Activated T-helper 17 cell treated with anti-CD3 and anti-CD28 coated beads, Interleukin-2, amount 50 U/mL, for 72 hours (primary cell): ENCODE results near the gene SPPL2C. TPM values are rescaled to one million over a fixed set of nuclear protein-coding genes. Genes with fewer than 3 reads are reported as not detected.

Experiments used
- ATAC-seq: fragments of 150-1000 bp; cut with Tn5 transposase; replicated peaks from 2 replicates; pipeline ENCODE4 v1.10.0; 2021; ENCODE audit warnings: mild to moderate bottlenecking, moderate library complexity
- H3K27ac Mint-ChIP-seq: one replicate; pipeline ENCODE4 v1.8.0; 2022; ENCODE audit warnings: mixed read lengths
- H3K27me3 Mint-ChIP-seq: one replicate; pipeline ENCODE4 v1.8.0; 2022; ENCODE audit warnings: mixed read lengths
- H3K36me3 Mint-ChIP-seq: one replicate; pipeline ENCODE4 v1.8.0; 2022; ENCODE audit warnings: low read depth, mild to moderate bottlenecking, mixed read lengths
- H3K4me1 Mint-ChIP-seq: one replicate; pipeline ENCODE4 v1.8.0; 2022; ENCODE audit warnings: mixed read lengths
- H3K4me3 Mint-ChIP-seq: one replicate; pipeline ENCODE4 v1.8.0; 2022; ENCODE audit warnings: mild to moderate bottlenecking, mixed read lengths
- H3K9me3 Mint-ChIP-seq: one replicate; pipeline ENCODE4 v1.8.0; 2022; ENCODE audit warnings: mixed read lengths
- total RNA-seq, 2 donors: library from RNA; stranded (reverse); gene quantifications; one replicate each; pipeline ENCODE4 v1.2.3, GENCODE V29; 2022

SPPL2C gene
- total RNA-seq, 2 donors from 2014 or later, result not detected

DNA sequence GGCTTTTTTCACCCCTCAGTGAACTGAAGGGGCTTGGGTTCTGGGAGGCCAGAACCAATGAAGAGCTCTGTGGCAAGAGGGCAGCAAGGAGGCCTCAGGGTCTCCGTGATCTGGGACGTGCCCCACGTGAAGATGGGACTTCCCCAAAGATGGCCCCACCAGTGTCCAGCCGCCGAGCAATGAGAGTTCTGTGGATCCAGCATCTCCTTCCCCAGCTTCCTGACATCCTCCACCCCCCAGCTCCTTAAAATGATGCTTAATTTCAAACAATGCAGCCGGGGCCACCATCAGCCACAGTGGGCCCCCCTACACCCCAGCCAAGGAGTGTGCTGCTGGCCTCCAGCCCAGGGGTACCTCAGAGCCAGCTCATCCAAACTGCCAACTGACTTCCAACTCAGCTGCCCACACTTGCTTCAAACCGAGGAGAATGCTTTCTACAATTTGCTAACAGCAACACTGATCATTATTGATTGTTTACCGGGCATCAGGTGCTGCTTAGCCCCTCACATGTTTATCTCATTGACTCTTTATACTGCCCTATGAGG is 5.9 kb upstream of the SPPL2C start:
- H3K9me3 Mint-ChIP-seq, result no peaks in the 10 kb centered on the region
- peaks cover 3% of the 10 kb centered on the region for H3K27me3 Mint-ChIP-seq
- no peaks in the 10 kb centered on the region for H3K4me1 Mint-ChIP-seq
- no peak overlapping the region for H3K27ac Mint-ChIP-seq
- H3K36me3 Mint-ChIP-seq, result no peaks in the 10 kb centered on the region
- ATAC-seq, result no peak
- H3K4me3 Mint-ChIP-seq, result no peak overlapping the region

DNA sequence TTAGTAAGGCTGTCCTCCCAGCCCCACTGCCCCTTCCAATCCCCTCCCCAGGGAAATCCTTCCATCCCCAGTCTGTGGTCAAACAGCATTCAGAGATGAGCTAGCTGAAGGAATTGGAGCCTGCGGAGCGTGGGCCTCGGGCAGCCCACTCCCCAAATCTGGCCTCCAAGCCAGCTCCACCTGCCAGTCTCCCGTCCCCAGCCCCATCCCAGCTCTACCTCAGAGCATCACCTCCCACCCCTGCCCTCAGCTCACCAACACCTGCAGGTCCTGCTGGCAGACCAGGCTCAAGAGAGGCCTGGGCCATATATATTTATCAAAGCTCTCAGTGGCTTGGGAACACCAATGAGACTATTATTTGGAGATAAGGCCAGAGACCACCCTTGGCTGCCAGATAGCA is 5.2 kb upstream of the SPPL2C start:
- H3K9me3 Mint-ChIP-seq, result no peaks in the 10 kb centered on the region
- ATAC-seq, result no peak
- no peak overlapping the region for H3K27ac Mint-ChIP-seq
- H3K36me3 Mint-ChIP-seq, result no peaks in the 10 kb centered on the region
- no peaks in the 10 kb centered on the region for H3K4me1 Mint-ChIP-seq
- H3K4me3 Mint-ChIP-seq, result no peak overlapping the region
- H3K27me3 Mint-ChIP-seq, result peaks cover 3% of the 10 kb centered on the region

DNA sequence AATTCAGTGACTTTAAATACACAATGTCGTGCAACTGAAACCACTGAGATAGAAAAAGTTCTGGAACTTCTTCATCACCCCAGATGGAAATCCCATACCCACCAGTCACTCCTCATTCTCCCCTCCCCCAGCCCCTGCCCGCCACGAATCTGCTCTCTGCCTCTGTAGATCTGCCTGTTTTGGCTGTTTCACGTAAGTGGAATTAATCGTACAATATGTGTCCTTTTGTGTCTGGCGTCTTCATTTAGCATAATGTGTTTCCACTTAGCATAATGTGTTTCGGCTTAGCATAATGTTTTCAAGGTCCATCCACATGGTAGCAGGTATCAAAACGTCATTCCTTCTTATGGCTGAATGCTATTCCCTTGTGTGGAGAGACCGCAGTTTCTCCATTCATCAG is 3.5 kb upstream of the SPPL2C start:
- no peak for ATAC-seq
- no peaks in the 10 kb centered on the region for H3K27me3 Mint-ChIP-seq

DNA sequence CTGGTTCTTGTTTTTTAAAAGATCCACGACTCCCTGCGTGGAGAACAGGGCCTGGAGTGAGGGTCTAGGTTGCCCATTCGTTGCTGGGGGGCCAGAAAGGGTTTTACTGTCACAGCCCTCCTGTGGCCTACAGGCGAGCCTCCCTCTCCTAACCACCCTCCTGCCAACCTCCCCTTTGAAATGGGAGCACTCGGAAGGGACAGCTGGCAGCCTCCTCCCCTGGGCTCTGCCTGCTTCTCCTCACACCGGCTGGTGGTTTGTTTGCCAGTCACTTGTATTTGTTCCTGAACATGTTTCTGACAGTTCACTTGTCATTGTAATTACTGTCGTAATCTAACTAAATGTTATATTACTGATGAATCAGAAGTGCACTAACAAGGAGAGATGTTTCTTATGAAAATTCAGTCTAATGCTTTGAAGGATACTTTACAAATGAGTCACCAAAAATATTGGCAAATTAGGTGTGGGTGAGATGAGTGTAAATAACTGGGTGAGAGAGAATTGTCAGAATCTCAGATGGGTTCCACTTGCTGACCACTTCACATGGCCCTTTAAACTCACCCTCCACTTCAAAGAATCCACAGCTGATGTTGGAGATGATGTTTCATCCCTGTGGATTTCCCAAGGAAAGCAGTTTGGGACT is 2.7 kb upstream of the SPPL2C start:
- no peaks in the 10 kb centered on the region for H3K27me3 Mint-ChIP-seq
- no peaks in the 10 kb centered on the region for H3K9me3 Mint-ChIP-seq
- no peak overlapping the region for H3K4me3 Mint-ChIP-seq
- H3K36me3 Mint-ChIP-seq, result no peaks in the 10 kb centered on the region
- ATAC-seq, result no peak
- H3K4me1 Mint-ChIP-seq, result no peaks in the 10 kb centered on the region
- no peak overlapping the region for H3K27ac Mint-ChIP-seq

More for the DNA sequence above, 3.5 kb upstream of the SPPL2C start:
- Mint-ChIP-seq H3K4me3 (no peak overlapping the region), H3K27ac (no peak overlapping the region), H3K9me3 (no peaks in the 10 kb centered on the region), H3K36me3 (no peaks in the 10 kb centered on the region), H3K4me1 (no peaks in the 10 kb centered on the region)

DNA sequence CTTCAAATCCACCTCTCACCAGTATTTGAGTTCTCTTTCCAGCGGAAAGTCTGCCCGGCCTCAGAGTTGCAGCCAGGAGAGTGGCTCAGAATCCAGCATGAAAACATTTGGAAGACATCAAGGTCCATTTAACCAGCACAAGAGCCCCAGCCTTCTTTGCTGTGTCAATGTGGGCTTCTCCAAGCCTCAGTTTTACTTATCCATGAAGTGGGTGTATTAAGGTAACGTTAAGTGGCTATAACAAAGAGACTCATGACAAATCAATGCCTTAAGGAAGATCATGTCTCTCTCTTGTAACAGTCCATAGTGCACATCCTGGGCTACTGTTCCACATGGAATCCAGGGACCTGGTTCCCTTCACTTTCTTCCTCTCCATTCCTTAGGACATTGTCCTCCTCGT is 959 bp upstream of the SPPL2C start:
- H3K27ac Mint-ChIP-seq, result no peak overlapping the region
- H3K4me1 Mint-ChIP-seq, result no peaks in the 10 kb centered on the region
- no peaks in the 10 kb centered on the region for H3K27me3 Mint-ChIP-seq
- no peak overlapping the region for H3K4me3 Mint-ChIP-seq
- no peaks in the 10 kb centered on the region for H3K36me3 Mint-ChIP-seq
- H3K9me3 Mint-ChIP-seq, result no peaks in the 10 kb centered on the region
- ATAC-seq, result no peak

DNA sequence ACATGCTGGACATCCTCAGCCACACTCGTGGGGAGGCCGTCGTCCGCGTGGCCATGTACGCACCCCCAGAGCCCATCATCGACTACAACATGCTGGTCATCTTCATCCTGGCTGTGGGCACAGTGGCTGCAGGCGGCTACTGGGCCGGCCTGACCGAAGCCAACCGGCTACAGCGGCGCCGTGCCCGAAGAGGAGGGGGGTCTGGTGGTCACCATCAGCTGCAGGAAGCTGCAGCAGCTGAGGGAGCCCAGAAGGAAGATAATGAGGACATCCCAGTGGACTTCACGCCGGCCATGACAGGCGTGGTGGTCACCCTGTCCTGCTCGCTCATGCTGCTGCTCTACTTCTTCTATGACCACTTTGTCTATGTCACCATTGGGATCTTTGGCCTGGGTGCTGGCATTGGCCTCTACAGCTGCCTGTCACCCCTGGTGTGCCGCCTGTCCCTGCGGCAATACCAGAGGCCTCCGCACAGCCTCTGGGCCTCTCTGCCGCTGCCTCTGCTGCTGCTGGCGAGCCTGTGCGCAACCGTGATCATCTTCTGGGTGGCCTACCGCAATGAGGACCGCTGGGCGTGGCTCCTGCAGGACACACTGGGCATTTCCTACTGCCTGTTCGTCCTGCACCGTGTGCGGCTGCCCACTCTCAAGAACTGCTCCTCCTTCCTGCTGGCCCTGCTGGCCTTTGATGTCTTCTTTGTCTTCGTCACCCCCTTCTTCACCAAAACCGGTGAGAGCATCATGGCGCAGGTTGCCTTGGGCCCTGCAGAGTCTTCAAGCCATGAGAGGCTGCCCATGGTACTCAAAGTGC is 900 bp downstream of the SPPL2C start:
- H3K36me3 Mint-ChIP-seq, result no peaks in the 10 kb centered on the region
- no peaks in the 10 kb centered on the region for H3K9me3 Mint-ChIP-seq
- no peaks in the 10 kb centered on the region for H3K27me3 Mint-ChIP-seq
- H3K4me3 Mint-ChIP-seq, result no peak overlapping the region
- H3K27ac Mint-ChIP-seq, result no peak overlapping the region
- ATAC-seq, result no peak
- no peaks in the 10 kb centered on the region for H3K4me1 Mint-ChIP-seq

DNA sequence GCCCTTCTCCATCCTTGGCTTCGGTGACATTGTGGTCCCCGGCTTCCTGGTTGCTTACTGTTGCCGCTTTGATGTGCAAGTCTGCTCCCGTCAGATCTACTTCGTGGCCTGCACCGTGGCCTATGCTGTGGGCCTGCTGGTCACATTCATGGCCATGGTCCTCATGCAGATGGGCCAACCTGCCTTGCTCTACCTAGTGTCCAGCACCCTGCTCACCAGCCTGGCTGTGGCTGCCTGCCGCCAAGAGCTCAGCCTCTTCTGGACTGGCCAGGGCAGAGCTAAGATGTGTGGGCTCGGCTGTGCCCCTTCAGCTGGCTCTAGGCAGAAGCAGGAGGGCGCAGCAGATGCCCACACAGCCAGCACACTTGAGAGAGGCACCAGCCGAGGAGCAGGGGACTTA is 1.5 kb downstream of the SPPL2C start:
- Mint-ChIP-seq H3K36me3 (no peaks in the 10 kb centered on the region), H3K9me3 (no peaks in the 10 kb centered on the region), H3K27me3 (no peaks in the 10 kb centered on the region), H3K4me1 (no peaks in the 10 kb centered on the region), H3K27ac (no peak overlapping the region), H3K4me3 (no peak overlapping the region)
- ATAC-seq, result no peak

DNA sequence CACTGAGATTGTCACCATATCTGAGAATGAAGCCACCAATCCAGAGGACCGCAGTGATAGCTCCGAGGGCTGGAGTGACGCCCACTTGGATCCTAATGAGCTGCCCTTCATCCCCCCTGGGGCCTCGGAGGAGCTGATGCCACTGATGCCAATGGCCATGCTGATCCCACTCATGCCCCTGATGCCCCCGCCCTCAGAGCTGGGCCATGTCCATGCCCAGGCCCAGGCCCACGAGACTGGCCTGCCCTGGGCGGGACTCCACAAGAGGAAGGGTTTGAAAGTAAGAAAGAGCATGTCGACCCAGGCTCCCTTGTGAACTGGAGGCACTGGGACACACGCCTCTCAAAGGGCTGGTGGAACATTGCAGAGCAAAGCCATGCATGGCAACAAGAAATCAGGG is 2.0 kb downstream of the SPPL2C start:
- no peak for ATAC-seq
- H3K9me3 Mint-ChIP-seq, result no peaks in the 10 kb centered on the region
- no peaks in the 10 kb centered on the region for H3K27me3 Mint-ChIP-seq
- H3K36me3 Mint-ChIP-seq, result no peaks in the 10 kb centered on the region
- no peak overlapping the region for H3K27ac Mint-ChIP-seq
- H3K4me1 Mint-ChIP-seq, result no peaks in the 10 kb centered on the region
- no peak overlapping the region for H3K4me3 Mint-ChIP-seq

DNA sequence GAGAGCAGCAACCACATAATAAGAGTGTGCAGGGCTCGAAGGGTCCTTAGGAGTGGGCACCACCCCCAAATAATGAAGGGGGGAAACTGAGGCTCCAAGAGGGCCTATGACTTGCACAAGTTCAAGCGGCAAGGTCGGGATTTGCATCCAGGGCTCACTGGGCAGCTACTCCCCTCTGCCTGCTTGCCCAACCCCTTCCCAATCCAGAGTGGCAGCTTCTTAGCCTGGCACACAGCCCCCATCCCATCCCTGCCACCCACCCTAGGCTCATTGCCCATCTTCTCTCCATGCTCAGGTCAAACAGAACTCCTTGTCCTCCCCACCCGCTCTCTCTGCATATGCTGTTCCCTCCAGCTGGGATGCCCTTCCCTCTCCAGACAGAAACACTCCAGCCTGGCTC is 2.4 kb downstream of the SPPL2C start:
- H3K27ac Mint-ChIP-seq, result no peak overlapping the region
- H3K36me3 Mint-ChIP-seq, result no peaks in the 10 kb centered on the region
- no peak for ATAC-seq
- no peaks in the 10 kb centered on the region for H3K4me1 Mint-ChIP-seq
- H3K4me3 Mint-ChIP-seq, result no peak overlapping the region
- no peaks in the 10 kb centered on the region for H3K27me3 Mint-ChIP-seq
- no peaks in the 10 kb centered on the region for H3K9me3 Mint-ChIP-seq

DNA sequence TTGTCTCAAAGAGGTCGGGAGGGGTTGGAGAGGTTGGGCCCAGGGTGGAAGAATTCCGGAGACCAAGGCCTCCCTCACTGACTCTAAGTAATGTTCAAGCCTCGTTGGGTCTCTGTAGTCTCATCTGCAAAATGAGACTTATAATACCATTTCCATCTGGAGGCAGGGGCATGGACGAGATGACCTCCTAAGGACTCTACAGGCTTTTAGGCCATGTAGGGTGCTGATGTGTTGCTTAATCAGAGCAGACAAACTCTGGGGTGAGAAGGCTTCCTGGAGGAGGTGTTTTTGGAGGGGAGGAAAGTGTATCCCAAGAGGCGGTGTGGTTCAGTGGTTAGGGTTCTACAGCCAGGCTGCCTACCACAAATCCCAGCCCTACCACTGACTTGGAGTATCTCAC is 3.1 kb downstream of the SPPL2C start:
- H3K4me3 Mint-ChIP-seq, result no peak overlapping the region
- peaks cover 3% of the 10 kb centered on the region for H3K4me1 Mint-ChIP-seq
- H3K27ac Mint-ChIP-seq, result no peak overlapping the region
- H3K9me3 Mint-ChIP-seq, result no peaks in the 10 kb centered on the region
- H3K36me3 Mint-ChIP-seq, result no peaks in the 10 kb centered on the region
- H3K27me3 Mint-ChIP-seq, result no peaks in the 10 kb centered on the region
- ATAC-seq, result no peak

DNA sequence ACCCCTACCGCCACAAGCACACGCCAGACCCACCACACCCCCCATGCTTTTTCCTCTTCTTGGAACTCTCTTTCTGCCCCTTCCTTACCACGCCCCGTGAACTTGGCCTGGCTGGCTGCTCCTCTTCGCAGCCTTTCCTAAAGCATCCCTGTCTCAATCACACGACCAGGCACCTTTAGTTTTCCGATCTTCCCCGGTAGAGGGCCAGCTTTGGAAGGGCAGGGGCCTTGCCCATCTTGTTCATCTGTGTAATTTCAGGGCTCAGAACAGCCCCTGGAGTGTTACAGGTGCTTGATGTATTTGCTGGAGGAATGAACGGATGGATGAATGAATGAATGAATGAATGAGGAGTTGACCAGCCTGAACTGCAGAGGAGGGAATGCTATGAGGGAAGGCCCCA is 3.7 kb downstream of the SPPL2C start:
- Mint-ChIP-seq H3K9me3 (no peaks in the 10 kb centered on the region), H3K4me3 (no peak overlapping the region), H3K27me3 (no peaks in the 10 kb centered on the region), H3K27ac (no peak overlapping the region), H3K4me1 (peaks cover 3% of the 10 kb centered on the region), H3K36me3 (no peaks in the 10 kb centered on the region)
- ATAC-seq, result no peak

DNA sequence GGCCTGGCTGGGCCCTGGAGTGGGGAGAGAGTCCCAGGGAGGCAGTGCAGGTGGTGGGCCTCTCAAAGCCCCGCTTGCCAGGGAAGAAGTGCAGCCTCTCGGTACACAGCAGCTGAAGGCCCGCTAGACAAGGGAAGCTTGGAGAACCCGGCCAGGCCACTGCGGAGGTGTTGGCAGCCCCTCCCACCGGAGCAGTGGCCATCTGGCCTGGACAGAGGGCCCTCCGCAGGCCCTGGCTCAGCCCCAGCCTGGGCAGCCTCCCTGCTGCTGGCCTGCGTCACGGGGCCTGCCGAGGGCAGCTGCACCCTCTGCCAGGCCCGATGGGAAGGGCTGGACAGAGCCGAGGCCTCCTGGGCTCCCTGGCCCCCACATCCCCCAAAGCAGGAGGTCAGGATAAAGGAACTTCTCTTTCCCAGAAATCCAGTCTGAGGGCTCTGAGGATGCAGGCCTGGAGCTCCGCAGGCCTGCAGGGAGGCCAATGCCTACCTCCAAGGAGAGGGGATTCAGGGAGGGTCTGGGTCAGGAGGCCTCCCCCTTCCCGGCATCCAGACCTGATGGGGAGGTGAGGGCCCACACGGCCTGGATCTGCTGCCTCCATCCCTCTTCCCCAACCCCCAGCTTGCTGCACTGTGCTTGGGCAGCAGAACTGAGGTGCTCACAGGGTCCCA is 4.3 kb downstream of the SPPL2C start:
- no peaks in the 10 kb centered on the region for H3K36me3 Mint-ChIP-seq
- no peak for ATAC-seq
- H3K4me3 Mint-ChIP-seq, result no peak overlapping the region
- H3K4me1 Mint-ChIP-seq, result peaks cover 3% of the 10 kb centered on the region
- no peaks in the 10 kb centered on the region for H3K27me3 Mint-ChIP-seq
- no peaks in the 10 kb centered on the region for H3K9me3 Mint-ChIP-seq
- no peak overlapping the region for H3K27ac Mint-ChIP-seq

DNA sequence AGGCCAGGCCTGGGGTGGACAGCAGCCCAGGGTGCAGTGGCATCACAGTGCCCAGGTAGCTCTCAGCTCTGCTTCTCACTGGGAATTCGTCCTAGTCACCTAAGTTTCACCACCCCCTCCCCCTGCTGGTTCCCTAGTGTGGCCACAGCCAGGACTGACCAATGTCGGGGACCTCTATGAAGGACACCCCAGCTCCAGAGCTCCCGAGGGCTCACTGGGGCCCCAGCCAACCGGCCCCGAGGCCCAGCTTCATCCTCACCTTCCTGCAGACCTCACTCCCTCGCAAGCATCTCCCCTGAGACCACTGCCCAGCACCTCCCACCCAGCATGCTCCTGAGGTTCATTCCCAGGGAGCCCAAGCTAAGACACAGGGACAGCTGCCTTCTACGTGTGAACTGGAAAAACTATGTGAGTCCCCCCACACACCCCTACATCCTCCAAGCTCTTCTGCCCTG is 4.9 kb downstream of the SPPL2C start:
- Mint-ChIP-seq H3K4me3 (no peak overlapping the region), H3K36me3 (no peaks in the 10 kb centered on the region), H3K27me3 (no peaks in the 10 kb centered on the region), H3K9me3 (no peaks in the 10 kb centered on the region), H3K27ac (no peak overlapping the region), H3K4me1 (peaks cover 3% of the 10 kb centered on the region)
- ATAC-seq, result no peak

DNA sequence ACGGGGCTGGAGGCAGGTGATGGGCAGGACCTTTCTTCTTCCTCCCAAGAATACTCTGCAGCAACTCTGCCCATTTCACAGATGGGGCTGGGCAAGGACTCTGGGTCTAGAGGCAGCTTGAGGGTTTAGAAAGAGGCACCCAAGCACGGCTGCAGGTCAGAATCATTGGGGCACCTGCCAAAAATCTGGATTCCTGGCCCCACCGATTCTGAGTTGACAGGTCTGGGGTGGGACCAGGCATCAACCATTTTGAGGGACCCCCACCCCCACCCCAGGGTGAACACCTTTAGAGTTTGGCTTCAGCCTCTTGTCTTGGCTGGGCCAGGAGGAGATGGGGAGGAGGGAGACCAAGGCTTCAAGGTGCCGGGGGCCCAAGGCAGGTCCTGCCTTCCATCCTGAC is 5.3 kb downstream of the SPPL2C start:
- H3K27me3 Mint-ChIP-seq, result peaks cover under 1% of the 10 kb centered on the region
- no peak for ATAC-seq
- no peaks in the 10 kb centered on the region for H3K36me3 Mint-ChIP-seq
- no peaks in the 10 kb centered on the region for H3K9me3 Mint-ChIP-seq
- peaks cover 3% of the 10 kb centered on the region for H3K4me1 Mint-ChIP-seq
- no peak overlapping the region for H3K4me3 Mint-ChIP-seq
- no peak overlapping the region for H3K27ac Mint-ChIP-seq

DNA sequence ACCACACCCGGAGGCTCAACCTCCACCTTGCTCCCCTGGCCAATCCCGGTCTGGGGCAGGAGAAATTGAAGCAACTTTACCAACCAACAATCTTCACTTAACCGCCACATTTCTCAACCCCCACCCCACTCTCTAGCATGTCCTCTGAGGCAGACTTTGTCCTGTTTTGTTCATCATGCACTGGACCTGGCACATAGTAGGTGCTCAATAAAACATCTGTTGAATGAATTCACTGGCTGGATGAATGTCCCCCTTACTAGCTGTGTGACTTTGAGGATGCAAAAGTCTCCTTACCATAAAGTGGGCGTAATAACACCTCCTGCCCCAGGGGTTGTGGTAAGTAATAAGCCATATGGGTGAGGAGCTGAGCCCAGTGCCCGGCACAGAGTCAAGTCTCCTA is 5.8 kb downstream of the SPPL2C start:
- no peaks in the 10 kb centered on the region for H3K36me3 Mint-ChIP-seq
- ATAC-seq, result no peak
- H3K4me1 Mint-ChIP-seq, result peaks cover 3% of the 10 kb centered on the region
- H3K27ac Mint-ChIP-seq, result no peak overlapping the region
- no peaks in the 10 kb centered on the region for H3K9me3 Mint-ChIP-seq
- peaks cover 4% of the 10 kb centered on the region for H3K27me3 Mint-ChIP-seq
- no peak overlapping the region for H3K4me3 Mint-ChIP-seq
